Testis (tissue), 3 donors: ENCODE data around the gene PRSS27. TPM values are rescaled to one million over a fixed set of nuclear protein-coding genes. Genes with fewer than 3 reads are reported as not detected.

Source experiments
- DNase-seq: peaks from one replicate; pipeline ENCODE4 v3.0.0-alpha.2; 2019
- H3K27ac ChIP-seq, 2 donors: fragments of 200-600 bp; sonication (generic); one replicate each; pipeline ENCODE4 v1.5.1; 2019
- H3K27me3 ChIP-seq: fragments of 200-600 bp; sonication (generic); one replicate; pipeline ENCODE4 v1.5.1; 2019
- H3K36me3 ChIP-seq: fragments of 200-600 bp; sonication (generic); one replicate; pipeline ENCODE4 v1.5.1; 2017; ENCODE audit warnings: low read depth; ENCODE audit errors: missing control alignments
- H3K4me1 ChIP-seq: fragments of 200-600 bp; sonication (generic); one replicate; pipeline ENCODE4 v1.5.1; 2019
- H3K4me3 ChIP-seq, 2 donors: fragments of 200-600 bp; sonication (generic); one replicate each; pipeline ENCODE4 v1.5.1; 2017 to 2019
- H3K9me3 ChIP-seq: fragments of 200-600 bp; sonication (generic); one replicate; pipeline ENCODE4 v1.5.1; 2017
- POLR2A ChIP-seq: fragments of 450-650 bp; IDR thresholded peaks from one replicate; pipeline ENCODE4 v1.6.1; 2017; ENCODE audit warnings: antibody characterized with exemption, mild to moderate bottlenecking, moderate library complexity
- WGBS, 2 donors: methylation state at CpG; one replicate each; pipeline ENCODE4 v1.1.5; 2018; 5-methylcytosine and 5-hydroxymethylcytosine counted together
- intact Hi-C: fragments of 100-400 bp; cut with DNase I; formaldehyde crosslinking; loops from one replicate; pipeline ENCODE4 v1.15.1; 2023; ENCODE audit warnings: low total_unique reads
- polyA plus RNA-seq: library from polyadenylated mRNA; stranded (reverse); fragments of 350-450 nt; fragmentation: Illumina TruSeq; extraction: RNeasy Lipid Tissue Mini Kit (QIAGEN cat#74804); gene quantifications from one replicate; pipeline ENCODE4 v1.2.3, GENCODE V29; 2014; ENCODE audit warnings: low read depth, low replicate concordance; ENCODE audit not compliant: insufficient read depth
- total RNA-seq, 2 donors: library from RNA; depleted of rRNA; stranded (reverse); fragments of >200 nt; gene quantifications; one replicate each; pipeline ENCODE4 v1.2.3, GENCODE V29; 2016
- TF ChIP-seq, protein P1 (sequence below), 3 experiments: fragments of 450-650 bp in 2 of 3; fragments of 200-600 bp in 1 of 3; sonication (generic) in 1 of 3; IDR thresholded peaks; one replicate each; pipeline ENCODE4 v1.5.1; 2016 to 2019; ENCODE audit warnings: antibody characterized with exemption in 3 of 3, mild to moderate bottlenecking in 2 of 3, moderate library complexity in 1 of 3

Gene PRSS27
- total and polyA plus RNA-seq, 3 donors from 2014 or later: 4.3 to 6.7 (median 6.4) TPM

DNA sequence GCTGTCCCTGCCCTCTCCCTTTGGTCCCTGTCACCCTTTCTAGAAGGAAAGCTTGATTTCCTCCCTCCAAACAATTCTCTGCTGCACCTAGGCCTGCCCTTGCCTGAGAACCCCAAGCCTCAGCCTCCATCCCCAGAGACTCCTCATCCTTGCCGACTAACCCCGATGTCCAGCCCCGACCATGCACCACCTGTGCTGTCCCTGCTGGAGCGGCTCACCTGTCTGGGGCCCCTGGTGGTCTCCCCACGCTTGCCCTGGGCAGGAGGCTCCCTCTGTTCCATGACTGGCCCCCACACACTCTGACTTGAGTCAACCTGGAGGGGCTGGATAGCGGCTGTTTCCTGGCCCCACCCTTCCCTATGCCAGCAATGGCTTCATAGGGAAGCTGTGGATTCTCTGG lies 20.5 kb upstream of the PRSS27 start:
- no peak overlapping the region for H3K27ac ChIP-seq

DNA sequence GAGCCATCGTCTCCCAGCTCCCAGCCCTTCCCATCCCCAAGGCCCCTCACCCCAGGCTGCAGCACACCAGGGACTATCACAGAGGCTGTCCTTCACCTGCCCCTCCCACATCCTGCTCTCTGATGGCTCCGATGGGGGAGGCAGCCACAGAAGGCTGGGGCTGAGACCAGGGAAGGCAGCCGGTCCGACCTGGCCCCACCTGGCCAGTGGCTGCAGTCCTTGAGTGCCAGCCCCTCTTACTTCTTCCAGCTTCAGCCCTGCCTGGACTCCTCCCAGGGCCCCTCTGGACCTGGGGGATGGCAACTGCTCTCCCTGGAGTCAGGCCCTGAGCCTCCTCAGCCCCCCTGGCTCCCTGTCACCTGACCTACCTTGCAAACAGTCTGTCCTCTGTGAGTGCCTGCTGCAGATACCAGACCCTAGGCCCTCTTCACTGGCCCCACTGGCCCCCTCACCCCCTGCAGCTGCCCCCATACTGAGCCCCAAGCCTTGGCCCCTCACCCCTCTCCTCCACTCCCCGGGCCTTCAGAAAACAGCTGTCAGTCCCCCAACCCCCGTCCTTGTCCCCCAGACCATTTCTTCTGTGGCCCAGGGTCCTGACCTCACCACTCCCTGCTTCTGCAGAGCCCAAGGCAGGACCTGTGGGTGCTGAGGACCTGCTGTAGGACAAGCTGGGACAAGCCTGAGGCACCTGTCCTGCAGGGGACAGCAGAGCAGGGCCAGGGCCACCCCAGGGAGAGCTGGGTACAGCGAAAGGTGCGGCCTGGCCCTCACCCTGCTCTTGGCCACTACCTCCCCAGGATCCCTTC lies 19.8 kb upstream of the PRSS27 start:
- intact Hi-C loops: no loop called here
- Histone ChIP-seq H3K36me3 (no peaks in the 10 kb centered on the region), H3K9me3 (no peaks in the 10 kb centered on the region), H3K4me3 (no peak overlapping the region), H3K4me1 (no peaks in the 10 kb centered on the region), H3K27me3 (no peaks in the 10 kb centered on the region), H3K27ac (no peak overlapping the region)
- 57 to 68% methylated on average over 8 of the region's 8 CpGs for WGBS, 2 donors
- TF ChIP-seq, protein P1, sequence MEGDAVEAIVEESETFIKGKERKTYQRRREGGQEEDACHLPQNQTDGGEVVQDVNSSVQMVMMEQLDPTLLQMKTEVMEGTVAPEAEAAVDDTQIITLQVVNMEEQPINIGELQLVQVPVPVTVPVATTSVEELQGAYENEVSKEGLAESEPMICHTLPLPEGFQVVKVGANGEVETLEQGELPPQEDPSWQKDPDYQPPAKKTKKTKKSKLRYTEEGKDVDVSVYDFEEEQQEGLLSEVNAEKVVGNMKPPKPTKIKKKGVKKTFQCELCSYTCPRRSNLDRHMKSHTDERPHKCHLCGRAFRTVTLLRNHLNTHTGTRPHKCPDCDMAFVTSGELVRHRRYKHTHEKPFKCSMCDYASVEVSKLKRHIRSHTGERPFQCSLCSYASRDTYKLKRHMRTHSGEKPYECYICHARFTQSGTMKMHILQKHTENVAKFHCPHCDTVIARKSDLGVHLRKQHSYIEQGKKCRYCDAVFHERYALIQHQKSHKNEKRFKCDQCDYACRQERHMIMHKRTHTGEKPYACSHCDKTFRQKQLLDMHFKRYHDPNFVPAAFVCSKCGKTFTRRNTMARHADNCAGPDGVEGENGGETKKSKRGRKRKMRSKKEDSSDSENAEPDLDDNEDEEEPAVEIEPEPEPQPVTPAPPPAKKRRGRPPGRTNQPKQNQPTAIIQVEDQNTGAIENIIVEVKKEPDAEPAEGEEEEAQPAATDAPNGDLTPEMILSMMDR (IDR thresholded peaks at IDR 0.05): no peak
- no peak for TF ChIP-seq POLR2A
- no peak for DNase-seq

More for the DNA sequence above, 20.5 kb upstream of the PRSS27 start:
- 82 to 95% methylated on average over 6 of the region's 6 CpGs for WGBS, 2 donors
- no peaks in the 10 kb centered on the region for H3K4me1 ChIP-seq
- H3K27me3 ChIP-seq: no peaks in the 10 kb centered on the region
- no peaks in the 10 kb centered on the region for H3K9me3 ChIP-seq
- TF ChIP-seq POLR2A: no peak
- TF ChIP-seq, protein P1 (IDR thresholded peaks at IDR 0.05): no peak
- no peaks in the 10 kb centered on the region for H3K36me3 ChIP-seq
- intact Hi-C loops: no loop called here
- H3K4me3 ChIP-seq: no peak overlapping the region
- DNase-seq: no peak

DNA sequence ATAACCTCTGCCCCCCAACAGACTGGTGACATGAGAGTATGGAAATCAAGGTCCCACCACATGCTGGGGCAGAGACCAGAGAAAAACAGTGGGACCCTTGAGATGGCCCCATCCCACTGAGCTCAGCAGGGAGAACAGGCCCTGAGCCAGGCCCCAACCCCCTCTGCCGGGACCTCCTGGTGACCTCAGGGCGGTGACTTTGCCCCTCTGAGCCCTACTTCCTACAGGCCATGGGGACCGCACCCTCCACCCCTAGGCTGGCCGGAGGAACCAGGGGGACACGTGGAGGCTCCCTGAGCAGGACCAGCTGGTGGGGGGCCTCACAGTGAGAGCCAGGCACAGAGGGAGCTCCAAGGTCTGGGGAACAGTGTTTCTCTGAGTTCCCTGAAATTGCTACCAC lies 18.6 kb upstream of the PRSS27 start:
- H3K9me3 ChIP-seq: no peaks in the 10 kb centered on the region
- no peak overlapping the region for H3K27ac ChIP-seq
- intact Hi-C loops: no loop called here
- H3K4me3 ChIP-seq: no peak overlapping the region
- TF ChIP-seq, protein P1 (IDR thresholded peaks at IDR 0.05): no peak
- no peaks in the 10 kb centered on the region for H3K36me3 ChIP-seq
- 87% methylated on average over 5 of the region's 5 CpGs; no CpG with 5 or more reads in 1 of the 2 donors for WGBS, 2 donors
- H3K27me3 ChIP-seq: no peaks in the 10 kb centered on the region
- no peaks in the 10 kb centered on the region for H3K4me1 ChIP-seq
- DNase-seq: no peak

DNA sequence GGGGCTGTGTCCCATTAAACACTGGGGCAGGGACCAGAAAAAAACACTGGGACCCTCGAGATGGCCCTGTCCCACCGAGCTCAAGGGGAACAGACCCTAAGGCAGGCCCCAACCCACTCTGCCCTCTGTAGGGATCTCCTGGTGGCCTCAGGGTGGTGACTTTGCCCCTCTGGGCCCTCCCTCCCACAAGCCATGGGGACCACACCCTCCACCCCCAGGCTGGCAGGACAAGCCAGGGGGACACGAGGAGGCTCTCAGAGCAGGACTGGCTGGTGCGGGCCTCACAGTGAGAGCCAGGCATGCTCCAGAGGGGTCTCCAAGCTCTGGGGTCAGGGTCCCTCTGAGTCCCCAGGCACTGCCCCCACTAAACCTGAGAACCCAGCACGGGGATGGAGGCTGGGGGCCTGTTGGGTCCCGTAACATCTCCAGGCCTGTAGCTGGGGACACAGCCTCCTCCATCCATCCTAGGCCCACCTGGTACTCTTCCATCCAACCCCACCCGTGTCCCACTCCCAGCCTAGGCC lies 17.9 kb upstream of the PRSS27 start:
- no peak overlapping the region for H3K27ac ChIP-seq
- TF ChIP-seq, protein P1 (IDR thresholded peaks at IDR 0.05): no peak
- no peak for TF ChIP-seq POLR2A
- no peak for DNase-seq
- no peaks in the 10 kb centered on the region for H3K27me3 ChIP-seq
- intact Hi-C loops: no loop called here
- no peaks in the 10 kb centered on the region for H3K9me3 ChIP-seq
- 62 to 83% methylated on average over 6 to 7 of the region's 7 CpGs for WGBS, 2 donors
- no peak overlapping the region for H3K4me3 ChIP-seq
- H3K4me1 ChIP-seq: no peaks in the 10 kb centered on the region
- no peaks in the 10 kb centered on the region for H3K36me3 ChIP-seq

DNA sequence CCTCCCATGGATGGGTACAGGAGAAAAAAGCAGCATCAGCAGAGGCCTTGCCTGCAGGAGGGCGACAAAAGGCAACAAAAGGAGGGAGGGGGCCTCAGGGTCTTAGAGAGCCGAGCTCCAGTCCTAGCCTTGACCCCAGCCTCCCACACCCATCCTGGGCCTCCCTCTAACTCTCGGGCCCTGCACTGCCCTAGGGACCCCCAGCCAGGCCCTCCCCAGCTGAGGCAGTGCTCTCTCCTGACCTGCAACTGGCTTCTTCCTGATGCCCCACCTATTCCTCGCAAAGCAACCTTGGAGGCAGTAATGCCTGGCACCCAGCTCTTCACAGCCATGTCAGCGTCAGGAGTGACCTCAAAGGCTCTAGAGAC lies 17.2 kb upstream of the PRSS27 start:
- Histone ChIP-seq H3K27me3 (no peaks in the 10 kb centered on the region), H3K4me1 (no peaks in the 10 kb centered on the region), H3K27ac (no peak overlapping the region), H3K4me3 (no peak overlapping the region), H3K36me3 (no peaks in the 10 kb centered on the region), H3K9me3 (no peaks in the 10 kb centered on the region)
- no peak for DNase-seq
- 66 to 80% methylated on average over 5 of the region's 5 CpGs for WGBS, 2 donors
- intact Hi-C loops: no loop called here
- TF ChIP-seq, protein P1 (IDR thresholded peaks at IDR 0.05): no peak
- TF ChIP-seq POLR2A: no peak
